ENCODE results near the gene ANTXR2.

GRCh38 chr4:79872738-79873137 is 200.3 kb downstream of the ANTXR2 start:
- TF ChIP-seq CTCF (IDR thresholded peaks at IDR 0.05) (no peak), POLR2A (IDR thresholded peaks at IDR 0.05) (no peak)

Measured in vagina (tissue), 2 donors.